ENCODE results near the gene RPS3A. TPM values are rescaled to one million over a fixed set of nuclear protein-coding genes. Genes with fewer than 3 reads are reported as not detected.

Gene RPS3A
- total RNA-seq, 1 experiment from 2014 or later, result 1,751 TPM

DNA sequence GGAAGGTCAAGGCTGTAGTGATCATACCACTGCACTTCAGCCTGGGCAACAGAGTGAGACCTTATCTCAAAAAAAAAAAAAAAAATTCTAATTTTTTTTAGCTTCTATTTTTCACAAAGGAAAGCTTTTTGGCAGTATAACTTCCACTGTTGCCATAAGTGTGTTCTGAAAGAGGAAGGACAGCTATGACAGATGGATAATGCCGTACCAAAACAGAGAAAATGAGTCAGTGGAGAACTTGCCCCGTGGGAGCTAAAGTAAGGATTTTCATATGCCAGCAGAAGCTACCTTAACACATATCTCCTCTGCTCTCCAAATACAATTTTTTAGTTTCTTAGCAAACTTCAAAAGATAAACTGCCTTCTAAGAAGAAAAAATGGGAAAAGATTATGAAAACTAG is 43.7 kb downstream of the RPS3A start:
- DNase-seq (ENCODE audit: low spot score), result no peak
- no TSS peak for BruUV-seq (replicated peaks)
- ChIA-PET CTCF (interaction anchor here (0.7 kb wide), 1 partner anchor 466 kb away, joined by 3 read pairs; no protein-coding TSS in a partner anchor), POLR2A (ENCODE audit: low non-redundant PET) (interaction anchor here (0.6 kb wide), 1 partner anchor 42 kb away, joined by 10 read pairs; no protein-coding TSS in a partner anchor)
- Histone ChIP-seq H3K27me3 (replicated peaks; ENCODE audit: insufficient read depth, low read depth, low read length, poor library complexity) (no peaks in the 10 kb centered on the region), H3K4me3 (ENCODE audit: low read depth, low read length, poor library complexity, severe bottlenecking) (no peak overlapping the region), H3K27ac (ENCODE audit: low read depth, low read length, poor library complexity, severe bottlenecking) (no peak overlapping the region), H3K36me3 (ENCODE audit: insufficient read depth, low read length, poor library complexity, severe bottlenecking) (no peaks in the 10 kb centered on the region), H3K9me3 (ENCODE audit: low read depth, low read length, poor library complexity, severe bottlenecking) (no peaks in the 10 kb centered on the region), H3K4me1 (ENCODE audit: insufficient read depth, low read length, poor library complexity, severe bottlenecking) (no peaks in the 10 kb centered on the region)
- TF ChIP-seq, protein P1, sequence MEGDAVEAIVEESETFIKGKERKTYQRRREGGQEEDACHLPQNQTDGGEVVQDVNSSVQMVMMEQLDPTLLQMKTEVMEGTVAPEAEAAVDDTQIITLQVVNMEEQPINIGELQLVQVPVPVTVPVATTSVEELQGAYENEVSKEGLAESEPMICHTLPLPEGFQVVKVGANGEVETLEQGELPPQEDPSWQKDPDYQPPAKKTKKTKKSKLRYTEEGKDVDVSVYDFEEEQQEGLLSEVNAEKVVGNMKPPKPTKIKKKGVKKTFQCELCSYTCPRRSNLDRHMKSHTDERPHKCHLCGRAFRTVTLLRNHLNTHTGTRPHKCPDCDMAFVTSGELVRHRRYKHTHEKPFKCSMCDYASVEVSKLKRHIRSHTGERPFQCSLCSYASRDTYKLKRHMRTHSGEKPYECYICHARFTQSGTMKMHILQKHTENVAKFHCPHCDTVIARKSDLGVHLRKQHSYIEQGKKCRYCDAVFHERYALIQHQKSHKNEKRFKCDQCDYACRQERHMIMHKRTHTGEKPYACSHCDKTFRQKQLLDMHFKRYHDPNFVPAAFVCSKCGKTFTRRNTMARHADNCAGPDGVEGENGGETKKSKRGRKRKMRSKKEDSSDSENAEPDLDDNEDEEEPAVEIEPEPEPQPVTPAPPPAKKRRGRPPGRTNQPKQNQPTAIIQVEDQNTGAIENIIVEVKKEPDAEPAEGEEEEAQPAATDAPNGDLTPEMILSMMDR (conservative IDR thresholded peaks at IDR 0.05; ENCODE audit: low read depth, low read length), result no peak
- TF ChIP-seq EZH2 (IDR thresholded peaks at IDR 0.05; ENCODE audit: borderline replicate concordance, low read depth, low read length, poor library complexity, severe bottlenecking), result no peak
- intact Hi-C loops (cut with micrococcal nuclease; ENCODE audit: unreplicated experiment), result no loop called here

DNA sequence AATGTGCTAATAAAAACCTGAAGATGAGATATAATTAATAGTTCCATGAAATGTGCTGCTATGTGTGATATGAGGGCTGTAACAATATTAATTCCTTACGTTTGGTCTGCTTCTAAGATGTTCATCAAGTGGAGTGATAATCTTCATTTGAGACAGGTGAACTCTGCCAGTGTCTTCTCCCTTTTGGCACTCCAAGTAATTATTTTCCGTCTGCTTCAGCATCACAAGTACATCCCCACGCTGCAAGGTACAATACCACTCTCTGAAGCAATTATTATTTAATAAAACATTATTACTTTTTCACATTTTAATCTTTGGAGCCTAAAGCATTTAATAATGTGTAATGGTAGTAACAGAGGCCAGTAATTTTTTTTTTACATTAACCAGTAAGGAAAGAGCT is 44.4 kb downstream of the RPS3A start:
- no peak for DNase-seq (ENCODE audit: low spot score)
- H3K4me3 ChIP-seq (ENCODE audit: low read depth, low read length, poor library complexity, severe bottlenecking), result no peak overlapping the region
- H3K36me3 ChIP-seq (ENCODE audit: insufficient read depth, low read length, poor library complexity, severe bottlenecking), result no peaks in the 10 kb centered on the region
- CTCF ChIA-PET, result no interaction called here
- no peaks in the 10 kb centered on the region for H3K4me1 ChIP-seq (ENCODE audit: insufficient read depth, low read length, poor library complexity, severe bottlenecking)
- no TSS peak for BruUV-seq (replicated peaks)
- intact Hi-C loops (cut with micrococcal nuclease; ENCODE audit: unreplicated experiment), result no loop called here
- H3K9me3 ChIP-seq (ENCODE audit: low read depth, low read length, poor library complexity, severe bottlenecking), result no peaks in the 10 kb centered on the region
- POLR2A ChIA-PET (ENCODE audit: low non-redundant PET), result interaction anchor here (0.6 kb wide), 1 partner anchor 1904 kb away, joined by 3 read pairs; no protein-coding TSS in a partner anchor
- H3K27me3 ChIP-seq (replicated peaks; ENCODE audit: insufficient read depth, low read depth, low read length, poor library complexity), result no peaks in the 10 kb centered on the region
- no peak for TF ChIP-seq EZH2 (IDR thresholded peaks at IDR 0.05; ENCODE audit: borderline replicate concordance, low read depth, low read length, poor library complexity, severe bottlenecking)
- TF ChIP-seq, protein P1 (conservative IDR thresholded peaks at IDR 0.05; ENCODE audit: low read depth, low read length), result no peak
- H3K27ac ChIP-seq (ENCODE audit: low read depth, low read length, poor library complexity, severe bottlenecking), result no peak overlapping the region

DNA sequence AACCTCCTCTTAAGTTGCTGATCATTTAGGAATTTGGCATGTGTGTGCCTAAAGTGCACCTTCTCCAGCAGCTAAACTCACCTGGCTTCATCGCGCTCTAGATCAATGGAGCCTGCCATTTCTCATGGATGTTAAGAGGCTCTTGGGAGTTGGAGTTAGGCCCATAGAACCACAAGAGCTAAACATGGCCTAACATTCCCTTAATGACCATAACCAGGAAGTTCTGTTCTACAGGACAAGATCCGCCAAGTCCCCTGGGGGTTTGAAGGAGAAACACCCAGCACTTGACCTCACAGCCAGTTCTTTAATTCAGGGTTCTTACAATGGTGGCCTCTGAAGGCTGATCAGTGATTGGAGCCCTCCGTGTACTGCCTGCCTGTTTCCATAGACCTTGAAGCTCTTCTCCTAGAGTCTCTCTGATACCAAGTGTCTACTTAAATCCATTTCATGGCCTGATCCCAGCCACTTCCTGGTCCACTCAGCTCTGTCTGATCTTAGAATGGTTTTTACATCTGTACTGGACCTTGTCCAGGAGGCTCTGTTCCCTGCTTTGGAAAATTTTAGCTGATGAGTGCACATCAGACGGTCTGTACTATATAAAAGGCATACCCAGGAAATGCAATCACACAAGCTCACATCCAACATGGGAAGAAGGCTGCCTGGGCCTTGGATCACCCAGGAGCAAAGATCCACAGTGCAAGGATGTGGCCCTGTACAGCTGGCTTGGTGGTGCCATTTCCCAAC is 45.1 kb downstream of the RPS3A start:
- H3K27ac ChIP-seq (ENCODE audit: low read depth, low read length, poor library complexity, severe bottlenecking), result no peak overlapping the region
- intact Hi-C loops (cut with micrococcal nuclease; ENCODE audit: unreplicated experiment), result no loop called here
- H3K27me3 ChIP-seq (replicated peaks; ENCODE audit: insufficient read depth, low read depth, low read length, poor library complexity), result no peaks in the 10 kb centered on the region
- ChIA-PET CTCF (no interaction called here), POLR2A (ENCODE audit: low non-redundant PET) (interaction anchor here (0.6 kb wide), 1 partner anchor 1903 kb away, joined by 3 read pairs; no protein-coding TSS in a partner anchor)
- no peaks in the 10 kb centered on the region for H3K4me1 ChIP-seq (ENCODE audit: insufficient read depth, low read length, poor library complexity, severe bottlenecking)
- no peak overlapping the region for H3K4me3 ChIP-seq (ENCODE audit: low read depth, low read length, poor library complexity, severe bottlenecking)
- H3K9me3 ChIP-seq (ENCODE audit: low read depth, low read length, poor library complexity, severe bottlenecking), result no peaks in the 10 kb centered on the region
- no TSS peak for BruUV-seq (replicated peaks)
- TF ChIP-seq, protein P1 (conservative IDR thresholded peaks at IDR 0.05; ENCODE audit: low read depth, low read length), result no peak
- no peak for TF ChIP-seq EZH2 (IDR thresholded peaks at IDR 0.05; ENCODE audit: borderline replicate concordance, low read depth, low read length, poor library complexity, severe bottlenecking)
- H3K36me3 ChIP-seq (ENCODE audit: insufficient read depth, low read length, poor library complexity, severe bottlenecking), result no peaks in the 10 kb centered on the region
- DNase-seq (ENCODE audit: low spot score), result no peak
